ENCODE measurements around the gene BAK1. TPM values are rescaled to one million over a fixed set of nuclear protein-coding genes. Genes with fewer than 3 reads are reported as not detected.

Gene BAK1
- total RNA-seq, 1 donor from 2014 or later = 26.9 TPM

- H3K27ac Mint-ChIP-seq (ENCODE audit: unreplicated experiment) = no peak overlapping the region
- H3K4me1 Mint-ChIP-seq (ENCODE audit: low read depth) = peaks cover 20% of the 10 kb centered on the region
- H3K27me3 Mint-ChIP-seq (ENCODE audit: low read depth) = no peaks in the 10 kb centered on the region
- TF ChIP-seq, protein P1, sequence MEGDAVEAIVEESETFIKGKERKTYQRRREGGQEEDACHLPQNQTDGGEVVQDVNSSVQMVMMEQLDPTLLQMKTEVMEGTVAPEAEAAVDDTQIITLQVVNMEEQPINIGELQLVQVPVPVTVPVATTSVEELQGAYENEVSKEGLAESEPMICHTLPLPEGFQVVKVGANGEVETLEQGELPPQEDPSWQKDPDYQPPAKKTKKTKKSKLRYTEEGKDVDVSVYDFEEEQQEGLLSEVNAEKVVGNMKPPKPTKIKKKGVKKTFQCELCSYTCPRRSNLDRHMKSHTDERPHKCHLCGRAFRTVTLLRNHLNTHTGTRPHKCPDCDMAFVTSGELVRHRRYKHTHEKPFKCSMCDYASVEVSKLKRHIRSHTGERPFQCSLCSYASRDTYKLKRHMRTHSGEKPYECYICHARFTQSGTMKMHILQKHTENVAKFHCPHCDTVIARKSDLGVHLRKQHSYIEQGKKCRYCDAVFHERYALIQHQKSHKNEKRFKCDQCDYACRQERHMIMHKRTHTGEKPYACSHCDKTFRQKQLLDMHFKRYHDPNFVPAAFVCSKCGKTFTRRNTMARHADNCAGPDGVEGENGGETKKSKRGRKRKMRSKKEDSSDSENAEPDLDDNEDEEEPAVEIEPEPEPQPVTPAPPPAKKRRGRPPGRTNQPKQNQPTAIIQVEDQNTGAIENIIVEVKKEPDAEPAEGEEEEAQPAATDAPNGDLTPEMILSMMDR (IDR thresholded peaks at IDR 0.05) = no peak
- no peaks in the 10 kb centered on the region for H3K9me3 Mint-ChIP-seq (ENCODE audit: low read depth)
- H3K36me3 Mint-ChIP-seq (ENCODE audit: low read depth) = peaks cover 9% of the 10 kb centered on the region
- no peak for DNase-seq (ENCODE audit: low spot score)
- H3K4me3 Mint-ChIP-seq (ENCODE audit: unreplicated experiment) = no peak overlapping the region
Measured at GRCh38 chr6:33577718-33578117, 2.4 kb downstream of the BAK1 start.

- Mint-ChIP-seq H3K36me3 (ENCODE audit: low read depth) (peaks cover 9% of the 10 kb centered on the region), H3K27ac (ENCODE audit: unreplicated experiment) (no peak overlapping the region), H3K9me3 (ENCODE audit: low read depth) (no peaks in the 10 kb centered on the region), H3K4me3 (ENCODE audit: unreplicated experiment) (no peak overlapping the region), H3K27me3 (ENCODE audit: low read depth) (no peaks in the 10 kb centered on the region), H3K4me1 (ENCODE audit: low read depth) (peaks cover 22% of the 10 kb centered on the region)
- no peak for DNase-seq (ENCODE audit: low spot score)
- TF ChIP-seq, protein P1 (IDR thresholded peaks at IDR 0.05) = no peak
Measured at GRCh38 chr6:33577106-33577535, 3.0 kb downstream of the BAK1 start.

DNA sequence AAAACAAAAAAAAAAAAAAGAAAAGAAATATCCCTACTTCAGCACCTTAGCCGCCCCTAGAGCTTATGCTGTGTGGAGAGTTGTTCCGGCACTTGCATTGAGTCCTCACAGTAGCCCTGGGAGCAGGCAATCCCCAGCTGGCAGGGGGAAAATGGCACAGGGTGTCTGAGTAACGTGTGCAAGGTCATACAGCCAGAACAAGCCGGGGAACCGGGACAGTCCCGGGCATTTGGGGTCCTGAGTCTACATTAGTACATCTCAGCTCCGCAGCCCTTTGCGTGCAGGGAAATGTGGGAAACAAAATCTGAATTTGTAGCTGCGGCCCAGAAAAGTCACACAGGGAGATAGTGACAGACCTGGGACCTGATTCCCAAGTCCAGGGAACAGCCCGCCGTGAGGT, 3.4 kb downstream of the BAK1 start:
- no peak overlapping the region for H3K27ac Mint-ChIP-seq (ENCODE audit: unreplicated experiment)
- H3K36me3 Mint-ChIP-seq (ENCODE audit: low read depth) = peaks cover 9% of the 10 kb centered on the region
- DNase-seq (ENCODE audit: low spot score) = no peak
- no peaks in the 10 kb centered on the region for H3K9me3 Mint-ChIP-seq (ENCODE audit: low read depth)
- no peak overlapping the region for H3K4me3 Mint-ChIP-seq (ENCODE audit: unreplicated experiment)
- H3K4me1 Mint-ChIP-seq (ENCODE audit: low read depth) = peaks cover 27% of the 10 kb centered on the region
- no peaks in the 10 kb centered on the region for H3K27me3 Mint-ChIP-seq (ENCODE audit: low read depth)
- TF ChIP-seq, protein P1 (IDR thresholded peaks at IDR 0.05) = no peak

- TF ChIP-seq, protein P1 (IDR thresholded peaks at IDR 0.05) = no peak
- peaks cover 35% of the 10 kb centered on the region for H3K4me1 Mint-ChIP-seq (ENCODE audit: low read depth)
Measured at GRCh38 chr6:33575211-33575610, 4.9 kb downstream of the BAK1 start.

DNA sequence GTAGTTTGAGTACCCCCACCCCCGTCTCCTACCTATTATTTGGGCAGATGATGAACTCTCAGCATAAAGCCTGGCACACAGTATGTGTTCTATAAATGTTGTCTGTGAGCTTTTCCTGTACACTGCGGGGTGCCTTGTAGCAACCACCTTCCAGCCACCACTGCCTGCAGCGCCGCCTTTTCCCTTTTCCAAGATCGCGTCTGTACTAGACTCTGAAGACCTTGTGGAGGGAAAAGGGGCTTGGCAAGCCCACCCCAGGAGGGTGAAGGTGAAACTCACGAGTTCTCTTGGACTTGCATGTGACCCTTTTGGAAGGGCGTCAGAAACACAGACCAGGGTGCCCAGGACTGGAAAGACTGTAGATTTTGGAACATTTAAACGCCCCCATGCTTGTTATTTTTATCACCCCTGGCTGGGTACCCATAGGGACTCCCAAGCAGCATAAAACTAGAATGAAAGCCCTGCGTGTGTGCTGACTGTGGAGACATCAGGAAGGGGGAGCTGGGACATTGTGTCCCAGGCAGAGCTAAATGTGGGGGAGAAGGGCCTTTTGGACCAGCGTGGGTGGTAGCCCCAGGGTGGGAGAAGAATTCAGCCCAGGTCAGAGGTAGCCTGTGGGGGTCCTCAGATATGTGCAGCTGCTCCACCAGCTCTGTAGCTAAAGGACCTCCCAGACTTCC, 8.3 kb downstream of the BAK1 start:
- no peak for DNase-seq (ENCODE audit: low spot score)
- H3K4me3 Mint-ChIP-seq (ENCODE audit: unreplicated experiment) = peak overlapping the region; percentile 89
- H3K4me1 Mint-ChIP-seq (ENCODE audit: low read depth) = peaks cover 20% of the 10 kb centered on the region
- H3K27ac Mint-ChIP-seq (ENCODE audit: unreplicated experiment) = peak overlapping the region; percentile 95
- H3K9me3 Mint-ChIP-seq (ENCODE audit: low read depth) = no peaks in the 10 kb centered on the region
- TF ChIP-seq, protein P1 (IDR thresholded peaks at IDR 0.05) = no peak
- no peaks in the 10 kb centered on the region for H3K27me3 Mint-ChIP-seq (ENCODE audit: low read depth)
- H3K36me3 Mint-ChIP-seq (ENCODE audit: low read depth) = peaks cover 9% of the 10 kb centered on the region

More at GRCh38 chr6:33575211-33575610, 4.9 kb downstream of the BAK1 start:
- no peaks in the 10 kb centered on the region for H3K9me3 Mint-ChIP-seq (ENCODE audit: low read depth)
- H3K4me3 Mint-ChIP-seq (ENCODE audit: unreplicated experiment) = no peak overlapping the region
- no peak for DNase-seq (ENCODE audit: low spot score)
- H3K27me3 Mint-ChIP-seq (ENCODE audit: low read depth) = no peaks in the 10 kb centered on the region
- no peak overlapping the region for H3K27ac Mint-ChIP-seq (ENCODE audit: unreplicated experiment)
- H3K36me3 Mint-ChIP-seq (ENCODE audit: low read depth) = peaks cover 9% of the 10 kb centered on the region

Data from chondrocyte (in vitro differentiated cells).